IPS-NIHi11 (cell line): ENCODE measurements around the gene C10orf67.
A peak's percentile ranks its signal among the peaks of the same experiment; 100 is the strongest.

ENCODE experiments used
- DNase-seq: peaks from one replicate; pipeline ENCODE4 v3.0.0; 2012; ENCODE audit warnings: mixed read lengths, low spot score

The C10orf67 gene

GRCh38 chr10:23171232-23171876, 173.2 kb downstream of the C10orf67 start:
- peak; percentile 79 for DNase-seq

GRCh38 chr10:23158370-23158769, 186.2 kb downstream of the C10orf67 start:
- DNase-seq, result peak; percentile 81

DNA sequence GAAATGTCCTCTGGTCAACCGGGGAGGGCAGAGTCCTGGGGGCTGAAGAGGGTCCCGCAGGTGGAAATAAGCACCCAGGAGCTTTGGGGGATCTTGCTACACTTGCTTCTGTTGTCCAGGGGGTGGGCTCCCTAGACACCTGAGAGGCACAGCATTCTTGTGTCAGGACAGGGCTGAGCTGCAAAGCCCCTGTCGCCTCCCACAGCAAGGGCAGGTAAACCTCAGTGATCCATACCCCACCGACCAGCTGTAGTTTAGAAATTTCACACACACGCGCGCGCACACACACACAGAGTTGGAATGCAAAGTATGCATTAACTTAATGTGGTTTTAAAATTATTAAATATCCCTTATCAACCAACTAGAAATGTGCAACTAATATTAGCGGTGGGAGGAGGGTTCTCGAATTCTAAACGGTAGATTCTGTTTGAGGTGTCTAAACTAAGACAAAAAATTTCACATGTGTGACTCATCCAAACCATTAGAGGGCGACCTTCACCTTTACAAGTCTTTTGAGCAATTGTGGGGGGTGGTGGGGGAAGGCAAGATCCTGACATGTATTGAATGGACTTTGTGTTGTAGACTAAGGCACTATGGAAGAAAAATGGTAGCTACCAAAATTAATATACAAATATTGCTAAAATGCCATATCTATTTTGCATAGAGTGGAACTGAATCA, 186.8 kb downstream of the C10orf67 start:
- DNase-seq, result peak; percentile 57

- no peak for DNase-seq
Measured at GRCh38 chr10:23157239-23157681, 187.3 kb downstream of the C10orf67 start.

GRCh38 chr10:23156447-23157150, 188.0 kb downstream of the C10orf67 start:
- DNase-seq, result no peak

DNA sequence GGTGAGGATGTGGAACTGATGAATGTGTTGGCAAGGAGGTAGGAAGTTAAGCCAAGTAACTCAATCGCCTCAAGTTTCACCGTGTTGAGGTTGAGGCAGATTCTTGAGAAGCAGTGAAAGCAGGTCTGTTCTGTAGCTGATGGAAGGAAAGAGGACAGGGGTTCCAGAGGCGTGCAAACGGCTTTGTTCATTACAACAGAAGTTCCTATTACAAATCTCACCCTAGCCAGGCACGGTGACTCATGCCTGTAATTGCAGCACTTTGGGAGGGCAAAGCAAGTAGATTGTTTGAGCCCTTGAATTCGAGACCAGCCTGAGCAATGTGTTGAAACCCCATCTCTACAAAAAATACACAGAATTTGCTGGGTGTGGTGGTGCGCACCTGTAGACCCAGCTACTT, 189.4 kb downstream of the C10orf67 start:
- DNase-seq, result no peak
